ENCODE data around the gene TP53RK.

The TP53RK gene

DNA sequence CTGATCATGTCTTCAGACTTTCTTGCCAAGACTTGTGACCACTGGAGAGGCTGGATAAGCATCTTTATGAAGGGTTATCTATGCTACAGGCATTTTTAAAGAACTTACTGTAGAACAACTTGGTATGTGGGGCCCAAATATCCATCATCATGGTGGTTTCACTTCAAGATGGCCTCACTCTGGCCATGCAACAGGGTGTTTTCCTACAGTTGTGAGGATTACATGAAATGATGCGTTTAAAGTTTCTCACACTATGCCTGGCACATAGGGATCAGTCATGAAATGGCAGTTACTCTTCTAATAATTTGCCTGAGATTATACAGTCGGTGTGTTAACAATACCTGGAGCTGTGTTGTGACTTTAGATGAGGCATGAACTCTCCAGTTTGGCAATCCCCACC, 33.2 kb upstream of the TP53RK start:
- DNase-seq (ENCODE audit: low read depth): no peak
- H3K4me3 ChIP-seq (ENCODE audit: low read depth, low read length): no peak overlapping the region
- TF ChIP-seq, protein P1, sequence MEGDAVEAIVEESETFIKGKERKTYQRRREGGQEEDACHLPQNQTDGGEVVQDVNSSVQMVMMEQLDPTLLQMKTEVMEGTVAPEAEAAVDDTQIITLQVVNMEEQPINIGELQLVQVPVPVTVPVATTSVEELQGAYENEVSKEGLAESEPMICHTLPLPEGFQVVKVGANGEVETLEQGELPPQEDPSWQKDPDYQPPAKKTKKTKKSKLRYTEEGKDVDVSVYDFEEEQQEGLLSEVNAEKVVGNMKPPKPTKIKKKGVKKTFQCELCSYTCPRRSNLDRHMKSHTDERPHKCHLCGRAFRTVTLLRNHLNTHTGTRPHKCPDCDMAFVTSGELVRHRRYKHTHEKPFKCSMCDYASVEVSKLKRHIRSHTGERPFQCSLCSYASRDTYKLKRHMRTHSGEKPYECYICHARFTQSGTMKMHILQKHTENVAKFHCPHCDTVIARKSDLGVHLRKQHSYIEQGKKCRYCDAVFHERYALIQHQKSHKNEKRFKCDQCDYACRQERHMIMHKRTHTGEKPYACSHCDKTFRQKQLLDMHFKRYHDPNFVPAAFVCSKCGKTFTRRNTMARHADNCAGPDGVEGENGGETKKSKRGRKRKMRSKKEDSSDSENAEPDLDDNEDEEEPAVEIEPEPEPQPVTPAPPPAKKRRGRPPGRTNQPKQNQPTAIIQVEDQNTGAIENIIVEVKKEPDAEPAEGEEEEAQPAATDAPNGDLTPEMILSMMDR (IDR thresholded peaks at IDR 0.05; ENCODE audit: insufficient read depth, low read depth, low read length, missing control alignments): no peak

DNA sequence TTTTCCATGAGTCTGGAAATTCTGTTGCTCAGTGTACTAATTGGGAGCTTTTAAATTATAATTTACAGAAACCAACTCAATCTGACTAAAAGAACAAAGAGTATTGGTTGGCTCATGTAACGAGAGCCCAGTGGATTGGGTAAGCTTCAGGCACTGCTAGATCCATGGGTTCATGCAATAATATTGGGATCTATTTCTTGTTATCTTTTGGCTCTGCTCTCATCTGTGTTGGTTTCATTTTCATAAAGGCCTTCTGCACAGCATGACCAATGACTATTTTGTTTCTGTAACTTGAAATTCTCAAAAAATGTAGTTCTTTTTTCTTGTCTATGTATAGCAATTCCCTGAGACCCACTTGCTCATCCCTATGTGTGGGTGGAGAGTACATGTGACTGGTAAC, 32.2 kb upstream of the TP53RK start:
- no peak overlapping the region for H3K4me3 ChIP-seq (ENCODE audit: low read depth, low read length)
- TF ChIP-seq, protein P1 (IDR thresholded peaks at IDR 0.05; ENCODE audit: insufficient read depth, low read depth, low read length, missing control alignments): no peak
- DNase-seq (ENCODE audit: low read depth): no peak

DNA sequence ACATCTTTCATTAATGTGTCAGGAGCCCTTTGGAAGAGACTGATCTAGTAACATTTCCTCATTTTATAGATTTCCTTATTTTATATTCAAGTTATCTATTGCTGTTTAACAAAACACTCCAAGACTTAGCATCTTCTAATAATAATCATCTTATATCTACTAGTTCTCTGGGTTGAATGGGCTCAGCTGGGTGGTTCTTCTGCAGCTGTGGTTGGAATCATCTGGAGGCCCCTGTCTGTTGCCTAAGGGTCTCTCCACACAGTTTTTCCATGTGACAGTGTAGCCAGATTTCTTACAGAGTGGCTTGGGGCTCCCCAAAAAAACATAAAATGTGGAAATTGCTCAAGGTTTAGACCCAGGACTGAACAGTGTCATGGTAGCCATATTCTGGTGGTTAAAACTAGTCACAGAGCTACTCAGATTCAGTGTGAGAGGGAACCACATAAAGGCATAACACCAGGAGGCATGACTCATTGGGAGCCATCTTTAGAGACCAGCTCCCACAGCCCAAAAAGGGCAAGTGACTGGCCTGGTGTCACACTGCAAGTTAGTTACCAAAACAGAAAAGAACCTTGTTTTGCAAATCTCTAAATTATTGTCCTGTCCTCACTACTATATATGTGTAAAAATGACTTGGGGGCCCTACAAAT, 31.7 kb upstream of the TP53RK start:
- H3K4me3 ChIP-seq (ENCODE audit: low read depth, low read length): no peak overlapping the region
- no peak for DNase-seq (ENCODE audit: low read depth)
- TF ChIP-seq, protein P1 (IDR thresholded peaks at IDR 0.05; ENCODE audit: insufficient read depth, low read depth, low read length, missing control alignments): no peak

DNA sequence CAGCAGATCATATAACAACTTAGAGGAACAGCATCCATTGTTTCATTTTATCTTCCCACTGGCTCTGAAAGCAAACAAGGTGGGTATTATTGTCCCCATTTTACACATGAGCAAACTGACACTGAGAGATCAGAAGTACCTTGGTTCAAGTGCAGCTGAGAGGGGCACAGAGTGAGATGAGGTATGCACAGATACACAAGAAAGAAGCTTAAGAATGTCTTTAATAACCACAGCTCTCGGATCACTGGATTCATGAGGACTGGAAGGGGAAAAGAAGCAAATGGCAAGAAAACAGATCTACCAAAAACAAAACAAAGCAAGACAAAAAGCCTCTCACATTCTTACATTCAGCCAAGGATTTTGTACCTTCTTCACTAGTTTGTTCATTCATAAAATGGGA, 30.8 kb upstream of the TP53RK start:
- DNase-seq (ENCODE audit: low read depth): no peak
- TF ChIP-seq, protein P1 (IDR thresholded peaks at IDR 0.05; ENCODE audit: insufficient read depth, low read depth, low read length, missing control alignments): no peak
- no peak overlapping the region for H3K4me3 ChIP-seq (ENCODE audit: low read depth, low read length)

GRCh38 chr20:46717818-46718541, 28.7 kb upstream of the TP53RK start:
- TF ChIP-seq, protein P1 (IDR thresholded peaks at IDR 0.05; ENCODE audit: insufficient read depth, low read depth, low read length, missing control alignments): no peak
- DNase-seq (ENCODE audit: low read depth): no peak
- H3K4me3 ChIP-seq (ENCODE audit: low read depth, low read length): no peak overlapping the region

DNA sequence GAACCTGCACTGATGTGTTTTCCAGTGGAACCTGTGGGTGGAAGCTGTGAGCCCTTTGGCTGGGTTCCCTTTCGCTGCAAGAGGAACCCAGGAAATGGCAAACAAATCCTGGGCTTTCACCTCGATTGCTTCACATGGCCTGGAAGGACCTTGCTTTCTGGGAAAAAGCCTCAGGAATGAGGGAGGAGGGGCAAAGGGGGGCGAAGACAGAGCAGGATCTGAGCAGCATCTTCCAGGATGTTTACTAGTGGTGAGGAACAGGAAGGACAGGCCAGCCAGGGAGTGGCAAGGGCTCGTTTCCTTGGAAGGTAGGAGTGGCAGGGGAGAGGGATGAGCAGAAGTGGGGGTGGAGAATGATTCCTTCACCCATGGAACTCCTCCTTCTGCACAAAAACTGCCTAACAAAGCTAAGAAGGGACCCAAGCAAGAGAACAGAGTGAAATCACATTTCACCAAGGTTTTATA, 26.1 kb upstream of the TP53RK start:
- DNase-seq (ENCODE audit: low read depth): no peak
- TF ChIP-seq, protein P1 (IDR thresholded peaks at IDR 0.05; ENCODE audit: insufficient read depth, low read depth, low read length, missing control alignments): no peak
- no peak overlapping the region for H3K4me3 ChIP-seq (ENCODE audit: low read depth, low read length)

Data from GM12865 (cell line).